MCF 10A (cell line): ENCODE results near the gene KCNIP1. TPM values are rescaled to one million over a fixed set of nuclear protein-coding genes. Genes with fewer than 3 reads are reported as not detected.

ENCODE experiments used
- BruUV-seq: library from RNA; stranded (reverse); fragments of 400-500 nt; replicated peaks from 2 replicates; lab custom pipeline; 2021; lab: Mats Ljungman, UMichigan
- CTCF ChIA-PET: fragments of 300-600 bp; sonication (Branson Sonifier 250); formaldehyde crosslinking; extraction: SDS; loops from one replicate; lab custom pipeline; 2021; ENCODE audit warnings: antibody characterized with exemption, inconsistent platforms; lab: Yijun Ruan, JAX
- POLR2A ChIA-PET: fragments of 300-600, 350-650 bp; sonication (Branson Sonifier 250); formaldehyde crosslinking; extraction: SDS; loops from one replicate; lab custom pipeline; 2020; ENCODE audit warnings: antibody characterized with exemption, inconsistent platforms; lab: Yijun Ruan, JAX
- DNase-seq: peaks from one replicate; pipeline ENCODE4 v3.0.0-alpha.2; 2018; ENCODE audit not compliant: unreplicated experiment
- H3K27ac Mint-ChIP-seq: one replicate; pipeline ENCODE4 v1.8.0; 2022; ENCODE audit warnings: mild to moderate bottlenecking, low read depth, mixed read lengths; ENCODE audit not compliant: unreplicated experiment
- H3K27me3 Mint-ChIP-seq: one replicate; pipeline ENCODE4 v1.8.0; 2022; ENCODE audit warnings: mixed read lengths; ENCODE audit not compliant: insufficient read depth, unreplicated experiment
- H3K36me3 Mint-ChIP-seq: one replicate; pipeline ENCODE4 v1.8.0; 2022; ENCODE audit warnings: mild to moderate bottlenecking, moderate library complexity, mixed read lengths; ENCODE audit not compliant: insufficient read depth, unreplicated experiment
- H3K4me1 Mint-ChIP-seq: one replicate; pipeline ENCODE4 v1.8.0; 2022; ENCODE audit warnings: mixed read lengths; ENCODE audit not compliant: insufficient read depth, unreplicated experiment
- H3K4me3 Mint-ChIP-seq: one replicate; pipeline ENCODE4 v1.8.0; 2022; ENCODE audit warnings: mild to moderate bottlenecking, moderate library complexity, mixed read lengths; ENCODE audit not compliant: unreplicated experiment
- H3K9me3 Mint-ChIP-seq: one replicate; pipeline ENCODE4 v1.8.0; 2022; ENCODE audit warnings: mixed read lengths; ENCODE audit not compliant: unreplicated experiment
- CTCF ChIP-seq: fragments of 200-600 bp; IDR thresholded peaks from one replicate; pipeline ENCODE4 v1.8.0; 2022; ENCODE audit warnings: antibody characterized with exemption, mild to moderate bottlenecking; ENCODE audit not compliant: unreplicated experiment
- intact Hi-C: fragments of 100-400 bp; cut with micrococcal nuclease; formaldehyde crosslinking; loops from 2 replicates; pipeline ENCODE4 v1.14.1; 2022
- total RNA-seq: library from RNA; stranded (reverse); gene quantifications from 2 replicates; pipeline ENCODE4 v1.2.3, GENCODE V29; 2022

KCNIP1 gene
- total RNA-seq, 1 experiment from 2014 or later, result not detected

- TF ChIP-seq CTCF, result no peak
- H3K27ac Mint-ChIP-seq, result no peak overlapping the region
- H3K9me3 Mint-ChIP-seq, result no peaks in the 10 kb centered on the region
- H3K27me3 Mint-ChIP-seq, result peaks cover 28% of the 10 kb centered on the region
- intact Hi-C loops, result loop anchor here (1.0 kb wide), 1 partner anchor 18 kb away; no protein-coding TSS in a partner anchor
- no peak for DNase-seq
- no peaks in the 10 kb centered on the region for H3K36me3 Mint-ChIP-seq
- no TSS peak for BruUV-seq
- ChIA-PET POLR2A (interaction anchor here (3.0 kb wide), 1 partner anchor 19 kb away, joined by 23 read pairs; no protein-coding TSS in a partner anchor), CTCF (interaction anchor here (0.6 to 16.3 kb wide), 12 partner anchors 10 to 375 kb away, joined by 3 to 284 read pairs (median 4); no protein-coding TSS in a partner anchor)
- H3K4me1 Mint-ChIP-seq, result peaks cover 17% of the 10 kb centered on the region
- no peak overlapping the region for H3K4me3 Mint-ChIP-seq
Observed at GRCh38 chr5:170596482-170597044, 92.7 kb downstream of the KCNIP1 start.

GRCh38 chr5:170597109-170597751 is 93.4 kb downstream of the KCNIP1 start:
- H3K27me3 Mint-ChIP-seq, result peaks cover 31% of the 10 kb centered on the region
- H3K9me3 Mint-ChIP-seq, result no peaks in the 10 kb centered on the region
- peak overlapping the region; percentile 20 for H3K4me3 Mint-ChIP-seq
- peaks cover 17% of the 10 kb centered on the region for H3K4me1 Mint-ChIP-seq
- H3K27ac Mint-ChIP-seq, result no peak overlapping the region
- no peaks in the 10 kb centered on the region for H3K36me3 Mint-ChIP-seq
- no peak for TF ChIP-seq CTCF
- no TSS peak for BruUV-seq
- intact Hi-C loops, result loop anchor here (1.0 kb wide), 1 partner anchor 17 kb away; no protein-coding TSS in a partner anchor
- POLR2A ChIA-PET, result interaction anchor here (0.8 to 3.0 kb wide), 5 partner anchors 15 to 33 kb away, joined by 3 to 23 read pairs (median 4); no protein-coding TSS in a partner anchor
- CTCF ChIA-PET, result interaction anchor here (0.6 to 16.3 kb wide), 14 partner anchors 10 to 376 kb away, joined by 3 to 284 read pairs (median 6); partner anchors contain the start of gene LCP2
- DNase-seq, result peak; percentile 72

GRCh38 chr5:170597872-170598271 is 94.1 kb downstream of the KCNIP1 start:
- peaks cover 17% of the 10 kb centered on the region for H3K4me1 Mint-ChIP-seq
- no TSS peak for BruUV-seq
- CTCF ChIA-PET, result interaction anchor here (0.6 to 16.3 kb wide), 12 partner anchors 14 to 620 kb away, joined by 3 to 284 read pairs (median 6); partner anchors contain the start of gene LCP2
- no peaks in the 10 kb centered on the region for H3K9me3 Mint-ChIP-seq
- H3K4me3 Mint-ChIP-seq, result no peak overlapping the region
- intact Hi-C loops, result loop anchor here (1.0 kb wide), 1 partner anchor 16 kb away; no protein-coding TSS in a partner anchor
- POLR2A ChIA-PET, result interaction anchor here (0.8 to 3.0 kb wide), 5 partner anchors 15 to 34 kb away, joined by 3 to 23 read pairs (median 4); no protein-coding TSS in a partner anchor
- TF ChIP-seq CTCF, result no peak
- H3K27ac Mint-ChIP-seq, result no peak overlapping the region
- H3K36me3 Mint-ChIP-seq, result no peaks in the 10 kb centered on the region
- H3K27me3 Mint-ChIP-seq, result peaks cover 31% of the 10 kb centered on the region
- DNase-seq, result no peak

GRCh38 chr5:170599756-170600155 is 95.9 kb downstream of the KCNIP1 start:
- TF ChIP-seq CTCF, result no peak
- intact Hi-C loops, result no loop called here
- Mint-ChIP-seq H3K27ac (no peak overlapping the region), H3K36me3 (no peaks in the 10 kb centered on the region), H3K9me3 (no peaks in the 10 kb centered on the region), H3K27me3 (peaks cover 31% of the 10 kb centered on the region), H3K4me1 (peaks cover 22% of the 10 kb centered on the region), H3K4me3 (no peak overlapping the region)
- POLR2A ChIA-PET, result interaction anchor here (1.1 kb wide), 1 partner anchor 13 kb away, joined by 5 read pairs; no protein-coding TSS in a partner anchor
- CTCF ChIA-PET, result interaction anchor here (0.5 to 16.3 kb wide), 12 partner anchors 8 to 587 kb away, joined by 3 to 284 read pairs (median 4); no protein-coding TSS in a partner anchor
- BruUV-seq, result no TSS peak
- no peak for DNase-seq
